NK-92 (cell line): ENCODE measurements around the gene GPR157.
"Not testable (repeated sequence)": the region's sequence is repeated elsewhere in the genome, so short reads cannot be mapped to it uniquely, and the experiment has no call there.

Experiments used
- DNase-seq: peaks from one replicate; lab custom pipeline; 2025; ENCODE audit not compliant: unreplicated experiment; lab: John Stamatoyannopoulos, UW

Gene GPR157, protein sequence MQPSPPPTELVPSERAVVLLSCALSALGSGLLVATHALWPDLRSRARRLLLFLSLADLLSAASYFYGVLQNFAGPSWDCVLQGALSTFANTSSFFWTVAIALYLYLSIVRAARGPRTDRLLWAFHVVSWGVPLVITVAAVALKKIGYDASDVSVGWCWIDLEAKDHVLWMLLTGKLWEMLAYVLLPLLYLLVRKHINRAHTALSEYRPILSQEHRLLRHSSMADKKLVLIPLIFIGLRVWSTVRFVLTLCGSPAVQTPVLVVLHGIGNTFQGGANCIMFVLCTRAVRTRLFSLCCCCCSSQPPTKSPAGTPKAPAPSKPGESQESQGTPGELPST

DNA sequence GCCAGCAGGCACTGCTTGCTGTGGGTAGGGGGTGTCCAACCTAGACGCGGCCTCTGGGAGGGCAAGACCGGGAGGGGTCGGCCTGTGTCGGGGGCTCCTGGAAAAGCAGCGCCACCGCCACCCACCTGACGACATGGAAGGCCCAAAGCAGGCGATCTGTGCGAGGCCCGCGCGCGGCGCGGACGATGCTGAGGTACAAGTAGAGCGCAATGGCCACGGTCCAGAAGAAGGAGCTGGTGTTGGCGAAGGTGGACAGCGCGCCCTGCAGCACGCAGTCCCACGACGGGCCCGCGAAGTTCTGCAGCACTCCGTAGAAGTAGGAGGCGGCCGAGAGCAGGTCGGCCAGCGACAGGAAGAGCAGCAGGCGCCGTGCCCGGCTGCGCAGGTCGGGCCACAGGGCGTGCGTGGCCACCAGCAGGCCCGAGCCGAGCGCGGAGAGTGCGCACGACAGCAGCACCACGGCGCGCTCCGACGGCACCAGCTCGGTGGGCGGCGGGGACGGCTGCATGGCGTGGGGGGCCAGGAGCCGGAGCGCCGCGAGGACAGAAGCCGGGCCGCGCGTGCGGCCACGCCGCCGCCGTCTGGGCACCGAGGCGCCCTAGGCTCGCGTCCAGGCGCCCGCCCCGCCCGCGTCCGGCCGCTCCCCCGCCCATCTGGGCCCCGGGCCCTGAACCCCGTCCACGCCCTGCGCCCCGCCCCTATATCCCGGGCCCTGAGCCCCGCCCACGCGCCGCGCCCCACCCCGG, at the start of gene GPR157:
Gene GPR157 (minus strand): TSS at position 583 of the 746 bp plus-strand sequence. CDS start 75 bp downstream, at position 508.
- no peak for DNase-seq

DNA sequence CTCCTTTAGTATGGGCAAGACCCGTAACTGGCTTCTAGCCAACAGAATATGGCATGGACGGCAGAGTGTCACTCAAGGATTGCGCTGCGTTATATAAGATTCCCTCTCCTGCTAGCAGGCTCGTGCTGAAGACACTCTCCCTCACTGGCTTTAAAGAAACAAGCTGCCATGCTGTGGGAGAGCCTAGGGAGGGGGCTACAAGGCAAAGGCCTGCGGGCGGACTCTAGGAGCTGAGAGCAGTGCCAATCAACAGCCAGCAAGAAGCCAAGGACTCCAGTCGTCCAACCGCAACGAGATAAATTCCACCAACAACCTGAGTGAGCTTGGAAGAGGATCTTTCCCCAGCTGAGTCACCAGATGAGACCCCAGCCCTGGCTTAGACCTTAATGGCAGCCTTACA, 45.9 kb upstream of the GPR157 start:
- DNase-seq = no peak

DNA sequence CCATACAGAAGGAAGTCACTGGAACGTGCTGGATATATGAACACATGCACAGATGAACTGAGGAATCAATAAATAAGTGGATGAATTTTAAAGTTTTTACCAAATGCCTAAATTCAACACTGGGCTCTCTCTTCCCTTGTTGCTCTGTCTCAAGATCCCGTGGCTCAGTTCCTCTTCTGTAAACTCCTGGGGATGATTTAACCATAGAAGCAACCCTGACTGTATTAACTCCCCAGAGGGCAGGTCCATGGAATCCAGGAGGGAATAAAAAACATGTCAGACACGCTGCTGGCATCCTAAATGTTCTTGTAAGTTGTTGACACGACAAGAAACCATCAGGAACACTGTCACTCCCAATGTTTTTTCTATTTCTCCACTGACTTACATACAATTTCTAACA, 45.3 kb upstream of the GPR157 start:
- no peak for DNase-seq

DNA sequence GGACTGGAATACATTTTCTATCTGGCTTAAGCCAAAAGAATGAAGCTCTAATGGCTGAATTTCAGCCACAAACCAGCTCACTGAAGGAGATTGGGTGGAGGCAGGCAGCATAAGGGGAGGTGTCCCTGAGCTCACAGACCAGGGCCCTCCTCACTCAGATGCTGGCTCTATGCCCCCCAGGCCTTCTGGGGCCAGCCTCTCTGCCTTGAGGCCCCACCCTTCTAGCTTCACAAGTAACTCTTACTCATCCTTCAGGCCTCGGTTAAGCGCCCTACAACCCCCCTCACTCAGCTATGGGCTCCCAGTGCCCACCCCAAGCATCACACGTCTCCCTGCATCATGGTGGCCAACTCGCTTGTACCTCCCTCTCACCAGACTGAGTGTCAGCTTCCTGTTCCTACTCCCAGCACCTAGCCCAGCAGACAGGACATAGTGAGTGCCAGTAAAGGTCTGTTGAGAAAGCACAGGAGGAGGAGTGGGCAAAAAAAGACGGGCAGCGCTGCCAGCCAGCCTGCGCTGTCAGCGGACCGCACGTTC, 40.8 kb upstream of the GPR157 start:
- no peak for DNase-seq

DNA sequence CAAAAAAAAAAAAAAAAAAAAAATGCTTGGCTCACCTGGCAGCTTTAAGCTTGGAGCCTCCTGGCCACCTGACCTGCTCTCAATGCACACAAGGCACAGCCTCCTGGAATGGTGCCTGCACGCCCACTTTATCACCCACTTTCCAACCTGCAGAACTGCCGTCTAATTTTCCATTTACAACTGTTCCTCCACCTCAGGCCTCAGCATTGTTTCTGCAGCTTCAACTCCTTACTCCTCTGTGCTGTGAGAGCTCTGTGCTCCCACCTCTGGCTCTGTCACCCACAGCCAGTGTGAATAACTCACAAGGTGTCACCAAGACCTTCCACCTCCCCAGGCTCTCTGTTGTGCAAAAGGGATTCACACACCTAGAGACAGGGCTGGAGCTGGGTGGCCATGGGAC, 38.7 kb upstream of the GPR157 start:
- no peak for DNase-seq

DNA sequence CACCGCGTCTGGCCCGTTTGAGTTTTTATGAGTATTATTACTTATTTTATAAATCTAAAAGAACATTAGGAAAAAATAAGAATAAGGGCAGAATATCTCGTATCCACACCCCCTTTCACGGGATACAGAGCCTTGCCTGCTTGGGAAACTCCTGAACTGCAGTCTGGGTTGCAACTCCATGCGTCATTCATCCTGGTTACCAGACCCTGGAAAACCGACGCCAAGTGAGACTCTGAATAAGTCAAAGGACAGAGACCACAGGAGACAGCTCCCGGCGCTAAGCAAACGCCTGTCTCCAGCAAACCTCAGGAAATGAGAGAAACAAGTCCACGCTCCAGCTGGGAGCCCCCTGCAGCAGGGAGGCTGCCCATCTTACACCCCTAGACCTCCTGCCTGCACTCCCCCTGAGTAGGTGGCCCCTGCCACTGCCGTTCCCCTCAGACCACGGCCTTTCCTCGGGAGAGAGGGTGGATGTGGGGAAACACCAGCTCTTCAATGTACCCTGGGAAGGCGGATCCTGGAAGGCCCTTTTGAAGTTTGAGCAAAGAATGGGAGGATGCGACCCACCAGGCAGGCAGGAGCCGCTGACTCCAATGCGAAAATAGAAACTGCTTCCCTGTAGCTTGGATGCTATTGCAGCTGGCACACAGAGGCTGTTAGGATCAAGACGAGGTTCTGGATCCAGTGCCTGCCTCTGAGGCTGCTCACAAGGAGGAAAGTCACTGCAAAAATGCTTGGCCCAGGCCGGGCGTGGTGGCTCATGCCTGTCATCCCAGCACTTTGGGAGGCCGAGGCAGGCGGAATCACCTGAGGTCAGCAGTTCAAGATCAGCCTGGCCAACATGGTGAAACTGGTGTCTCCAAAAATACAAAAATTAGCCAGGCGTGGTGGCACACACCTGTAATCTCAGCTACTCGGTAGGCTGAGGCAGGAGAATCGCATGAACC, 37.7 kb upstream of the GPR157 start:
- DNase-seq = no peak

DNA sequence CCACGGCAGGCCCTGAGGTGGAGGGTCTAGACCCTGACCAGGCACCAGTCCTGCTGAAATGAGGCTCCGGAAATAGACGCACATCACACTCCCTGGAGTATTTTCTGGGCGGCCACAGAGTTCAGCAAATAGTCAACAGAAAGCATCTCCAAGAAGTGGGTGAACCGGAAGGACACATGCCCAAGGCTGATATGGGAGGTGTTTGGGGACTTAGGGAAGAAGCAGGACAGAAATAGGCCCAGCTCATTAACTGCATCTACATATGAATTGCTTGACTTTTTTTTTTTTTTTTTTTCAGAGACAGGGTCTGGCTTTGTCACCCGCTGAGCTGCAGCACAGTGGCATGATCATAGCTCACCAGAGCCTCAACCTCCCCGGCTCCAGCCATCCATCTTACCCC, 36.5 kb upstream of the GPR157 start:
- no peak for DNase-seq

DNA sequence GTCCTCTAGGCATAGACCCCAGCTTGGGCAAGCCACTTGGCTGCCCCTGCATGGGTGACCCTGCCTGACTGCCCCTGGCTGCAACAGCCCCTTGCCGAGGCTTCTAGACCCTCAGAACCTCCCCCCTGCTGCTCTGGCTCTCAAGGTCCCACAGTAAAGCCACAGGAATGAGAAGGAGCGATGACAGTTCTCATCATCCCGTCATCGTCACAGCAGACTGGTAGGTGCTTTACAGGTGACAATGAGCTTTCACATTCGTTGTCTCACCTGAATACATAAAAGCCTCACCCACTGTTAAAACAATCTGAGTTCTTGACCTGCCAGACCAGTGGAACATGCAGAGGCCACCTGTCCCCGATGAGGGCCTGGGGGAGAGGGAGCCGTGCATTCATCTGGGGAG, 36.0 kb upstream of the GPR157 start:
- no peak for DNase-seq

DNA sequence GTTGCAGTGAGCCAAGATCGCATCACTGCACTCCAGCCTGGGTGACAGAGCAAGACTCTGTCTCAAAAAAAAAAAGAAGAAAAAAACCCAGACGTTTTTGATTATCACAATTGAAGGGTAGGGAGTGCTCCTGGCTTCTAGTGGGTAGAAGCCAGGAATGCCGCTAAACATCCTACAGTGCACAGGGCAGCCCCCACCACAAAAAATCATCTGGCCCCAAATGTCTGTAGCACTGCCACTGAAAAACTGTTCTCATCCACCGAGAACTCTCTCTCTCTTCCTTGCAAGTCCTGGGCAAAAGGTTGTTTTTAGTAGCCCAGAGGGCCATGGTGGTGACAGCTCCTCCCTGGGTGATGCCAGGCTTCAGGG, 35.6 kb upstream of the GPR157 start:
- DNase-seq = no peak

DNA sequence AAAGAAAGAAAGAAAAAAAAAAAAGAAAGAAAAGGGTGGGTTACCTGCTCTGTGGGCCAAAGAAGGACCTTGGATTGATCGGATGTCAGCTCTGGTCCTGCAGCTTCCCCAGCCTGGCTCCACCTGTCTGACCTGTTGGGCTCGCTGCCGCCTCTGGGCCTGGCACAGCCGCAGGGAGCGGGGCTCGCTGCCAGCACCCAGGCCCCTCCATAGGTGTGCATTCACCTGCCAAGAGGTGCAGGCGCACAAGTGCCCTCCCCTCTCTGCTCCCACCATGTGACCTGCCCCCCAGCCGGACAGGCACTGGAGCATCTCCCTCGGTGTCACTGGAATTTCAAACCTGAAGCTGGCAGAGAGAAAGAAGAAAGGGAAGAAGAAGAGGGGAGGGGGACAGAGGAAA, 33.1 kb upstream of the GPR157 start:
- DNase-seq = no peak

DNA sequence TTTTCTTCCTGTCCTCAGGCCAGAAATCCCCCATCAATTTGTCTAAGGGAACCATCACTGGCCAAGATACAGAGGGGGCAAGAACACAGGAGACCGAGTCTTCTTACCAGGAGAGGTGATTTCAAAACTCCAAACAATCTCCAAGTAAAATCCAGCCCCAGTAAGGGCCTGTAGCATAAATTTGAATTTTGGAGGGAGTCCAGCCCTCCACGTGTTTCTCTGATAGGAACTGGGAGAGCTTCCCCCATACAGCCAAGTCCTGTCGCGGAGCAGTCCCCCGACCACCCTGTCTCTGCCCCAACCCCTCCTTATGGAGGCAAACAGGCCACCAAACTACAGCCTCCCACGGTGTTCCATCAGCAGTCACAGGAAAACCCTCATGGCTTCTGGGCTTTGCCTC, 32.4 kb upstream of the GPR157 start:
- no peak for DNase-seq

DNA sequence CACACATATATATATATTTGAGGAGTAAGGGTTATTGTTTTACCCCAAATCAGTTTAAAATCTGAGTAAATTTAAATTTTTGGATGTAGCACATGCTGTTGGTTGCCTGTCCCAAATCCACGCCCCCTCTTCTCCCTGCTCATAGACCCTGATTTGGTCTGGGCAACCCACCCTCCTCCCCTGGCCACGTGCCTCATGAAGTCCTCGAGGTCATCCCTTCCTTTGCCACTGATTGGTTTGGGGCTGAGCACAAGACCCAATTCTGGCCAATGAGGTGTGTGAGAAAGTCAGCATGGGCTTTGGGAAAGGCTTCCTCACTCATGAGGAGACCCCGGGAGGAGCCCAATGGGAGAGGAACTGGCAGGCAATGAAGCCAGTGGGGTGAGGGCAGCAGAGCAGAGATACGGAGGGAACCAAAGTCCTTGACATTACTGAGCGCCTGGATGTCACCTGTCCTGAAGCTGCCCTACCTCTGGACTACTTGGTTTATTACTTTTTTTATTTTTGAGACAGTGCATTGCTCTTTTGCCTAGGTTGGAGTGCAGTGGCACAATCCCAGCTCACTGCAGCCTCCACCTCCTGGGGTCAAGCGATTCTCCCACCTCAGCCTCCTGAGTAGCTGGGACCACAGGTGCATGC, 31.3 kb upstream of the GPR157 start:
- DNase-seq = no peak

DNA sequence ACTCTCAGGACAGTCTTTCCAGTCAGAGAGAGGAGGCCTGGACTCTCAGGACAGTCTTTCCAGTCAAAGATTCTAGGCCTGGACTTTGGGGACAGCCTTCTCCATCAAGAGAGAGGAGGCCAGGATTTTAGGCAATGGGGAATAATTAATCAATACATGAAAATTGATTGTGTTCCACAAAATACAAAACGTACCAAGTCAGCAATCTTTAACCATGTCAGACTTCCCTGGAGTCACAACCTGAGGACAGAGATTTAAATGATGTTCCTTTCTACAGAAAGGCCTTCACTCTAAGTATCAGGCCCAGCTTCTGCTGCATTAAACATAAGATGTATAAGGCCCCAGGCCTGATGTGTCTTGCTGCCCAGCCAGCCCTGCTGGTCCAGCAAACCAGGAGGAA, 27.0 kb upstream of the GPR157 start:
- DNase-seq = no peak

DNA sequence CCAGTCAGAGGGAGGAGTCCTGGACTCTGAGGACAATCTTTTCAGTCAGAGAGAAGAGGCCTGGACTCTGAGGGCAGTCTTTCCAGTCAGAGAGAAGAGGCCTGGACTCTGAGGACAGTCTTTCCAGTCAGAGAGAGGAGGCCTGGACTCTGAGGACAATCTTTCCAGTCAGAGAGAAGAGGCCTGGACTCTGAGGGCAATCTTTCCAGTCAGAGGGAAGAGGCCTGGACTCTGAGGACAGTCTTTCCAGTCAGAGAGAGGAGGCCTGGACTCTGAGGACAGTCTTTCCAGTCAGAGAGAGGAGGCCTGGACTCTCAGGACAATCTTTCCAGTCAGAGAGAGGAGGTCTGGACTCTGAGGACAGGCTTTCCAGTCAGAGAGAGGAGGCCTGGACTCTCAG, 26.5 kb upstream of the GPR157 start:
- not testable (repeated sequence) for DNase-seq

DNA sequence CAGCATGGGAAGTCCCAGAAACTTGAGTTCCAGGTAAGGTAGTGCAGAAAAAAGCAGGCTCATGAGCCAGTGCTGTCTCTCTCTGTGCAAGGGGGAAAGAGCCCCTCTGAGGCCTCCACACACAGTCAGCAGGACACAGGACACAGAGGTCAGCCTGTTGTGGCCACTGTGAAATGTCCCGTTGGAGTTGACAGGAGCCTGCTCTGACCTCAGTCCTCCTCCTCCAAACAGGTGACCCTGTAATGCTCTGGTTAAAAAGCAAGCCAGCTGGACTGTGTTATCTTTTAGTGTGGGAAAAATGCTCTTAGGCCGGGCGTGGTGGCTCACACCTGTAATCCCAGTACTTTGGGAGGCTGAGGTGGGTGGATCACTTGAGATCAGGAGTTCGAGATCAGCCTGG, 24.2 kb upstream of the GPR157 start:
- DNase-seq = no peak

DNA sequence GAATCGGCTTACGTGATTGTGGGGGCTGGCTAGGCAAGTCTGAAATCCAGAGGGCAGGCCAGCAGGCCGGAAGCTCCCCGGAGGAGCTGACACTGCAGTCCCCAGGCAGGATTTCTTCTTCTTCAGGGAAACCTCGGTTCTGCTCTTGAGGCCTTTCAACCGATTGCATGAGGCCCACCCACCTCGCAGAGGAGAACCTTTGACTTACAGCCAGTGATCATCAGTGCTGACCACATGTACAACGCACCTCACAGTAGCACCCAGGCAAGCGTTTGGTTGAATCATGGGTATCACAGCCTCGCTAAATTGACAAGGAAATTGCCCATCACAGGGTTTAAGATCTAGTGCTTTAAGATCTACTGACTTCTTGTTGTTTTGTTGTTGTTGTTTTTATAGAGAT, 23.6 kb upstream of the GPR157 start:
- DNase-seq = no peak

DNA sequence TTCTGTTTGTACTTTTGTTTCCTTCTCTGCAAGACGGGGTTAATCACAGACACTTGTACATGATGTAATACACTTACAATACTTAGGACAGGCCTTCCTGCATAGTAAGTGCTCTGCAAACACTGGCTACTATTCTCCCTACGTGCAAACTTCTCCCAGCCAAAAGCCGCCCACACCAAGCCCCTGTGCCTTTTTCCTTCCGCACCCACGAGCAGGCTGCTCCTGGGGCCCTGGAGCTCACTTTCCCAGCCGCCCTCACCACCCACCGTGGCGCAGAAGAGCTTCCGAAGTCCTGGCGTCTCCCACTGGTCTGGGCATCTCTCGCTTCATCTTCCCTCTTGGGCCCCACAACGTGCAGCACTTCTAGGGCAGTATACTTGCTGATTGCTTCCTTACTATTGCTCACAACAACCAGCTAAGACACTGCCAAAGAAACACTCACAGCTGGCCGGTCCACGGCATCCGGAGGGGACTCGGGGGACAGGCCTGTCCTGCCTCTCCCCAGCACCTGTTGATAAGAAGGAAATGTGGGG, 22.5 kb upstream of the GPR157 start:
- no peak for DNase-seq

DNA sequence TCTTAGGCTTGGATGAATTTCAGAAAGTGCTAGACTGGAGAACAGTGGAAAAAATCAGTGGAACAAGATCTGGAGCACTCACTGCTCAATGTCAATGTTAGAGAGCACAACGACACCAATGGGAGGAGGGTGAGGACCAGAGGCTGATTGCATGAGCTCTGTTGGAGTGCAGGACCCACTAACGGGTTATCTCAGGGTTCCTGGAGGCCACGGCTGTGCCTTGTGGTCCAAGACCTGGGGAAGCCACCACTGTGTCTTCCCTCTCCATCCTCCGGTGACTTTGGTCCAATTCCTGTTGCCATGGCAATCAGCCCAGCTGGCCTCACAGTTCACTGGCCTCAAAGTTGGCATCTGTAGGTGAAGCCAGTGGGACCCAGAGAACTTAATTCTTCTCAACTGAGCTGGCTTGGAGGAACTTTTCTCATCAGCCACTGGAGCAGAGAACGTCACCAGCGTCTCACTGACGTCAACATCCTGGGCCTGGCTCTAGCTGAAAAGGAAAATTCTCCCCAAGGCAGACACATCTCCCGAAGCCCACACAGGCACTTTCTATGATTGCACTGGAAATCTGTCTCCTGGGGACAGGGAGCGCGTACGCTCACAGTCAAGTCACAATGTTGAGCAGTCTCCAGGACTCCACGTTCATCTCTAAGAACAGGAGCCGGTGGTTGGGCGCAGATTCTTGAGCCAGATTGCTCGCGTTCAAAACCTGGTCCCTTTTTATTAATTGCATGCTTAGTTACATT, 21.9 kb upstream of the GPR157 start:
- DNase-seq = no peak

DNA sequence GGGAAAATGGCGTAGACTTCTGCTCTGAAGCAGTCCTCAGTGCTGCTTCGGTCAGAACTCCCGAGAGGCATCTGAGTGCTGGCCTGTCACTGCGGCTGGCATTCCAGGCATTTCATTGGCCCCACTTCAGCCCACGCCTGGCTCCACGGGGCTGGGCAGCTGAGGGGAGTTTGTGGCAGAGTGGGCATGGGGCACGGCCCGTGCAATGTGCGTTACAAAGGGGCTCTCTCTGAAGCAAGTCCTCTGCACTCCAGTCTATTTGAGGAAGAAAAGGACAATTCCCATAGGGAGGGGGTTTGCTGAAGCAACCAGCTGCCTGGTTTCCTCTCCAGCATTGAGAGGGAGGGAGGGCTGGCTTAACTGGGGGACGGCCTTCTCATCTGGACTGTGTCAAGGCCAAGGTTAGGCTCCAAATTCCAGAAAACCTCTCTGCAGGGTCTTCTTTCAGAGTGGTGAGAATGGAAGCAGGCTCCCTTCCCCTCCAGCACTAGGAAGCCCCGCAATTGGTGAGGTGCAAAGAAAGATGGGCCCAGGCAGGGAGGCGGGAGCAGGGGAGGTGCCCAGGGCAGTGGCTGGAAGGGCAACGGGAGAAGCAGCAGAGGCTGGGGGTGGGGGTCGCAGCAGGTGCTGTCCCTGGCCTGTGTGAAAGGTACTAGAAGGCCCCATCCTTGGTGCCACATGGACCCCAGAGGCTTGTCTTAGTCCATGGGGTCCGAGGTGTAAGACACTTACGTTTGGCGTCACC, 21.1 kb upstream of the GPR157 start:
- DNase-seq = no peak
